DLD1 (cell line): ENCODE measurements around the gene CARF.
"Not testable (repeated sequence)": the region's sequence is repeated elsewhere in the genome, so short reads cannot be mapped to it uniquely, and the experiment has no call there.

ENCODE experiments used
- in situ Hi-C: cut with HindIII; loops from 2 replicates; pipeline ENCODE4 v1.10.0; 2017; ENCODE audit warnings: low sequenced_read_pairs

Gene CARF

DNA sequence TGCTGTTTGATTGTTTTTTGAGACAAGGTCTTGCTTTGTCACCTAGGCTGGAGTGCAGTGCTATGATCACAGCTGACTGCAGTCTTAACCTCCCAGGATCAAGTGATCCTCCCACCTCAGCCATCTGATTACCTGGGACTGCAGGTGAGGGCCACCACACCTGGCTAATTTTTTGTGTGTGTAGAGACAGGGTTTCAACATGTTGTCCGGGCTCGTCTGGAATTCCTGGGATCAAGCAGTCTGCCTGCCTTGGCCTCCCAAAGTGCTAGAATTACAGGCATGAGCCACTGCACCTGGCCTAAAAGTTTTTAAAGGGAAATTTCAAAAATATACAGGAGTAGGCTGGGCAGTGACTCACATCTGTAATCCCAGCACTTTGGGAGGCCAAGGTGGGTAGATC lies 22.4 kb downstream of the CARF start:
- in situ Hi-C loops, result no loop called here

DNA sequence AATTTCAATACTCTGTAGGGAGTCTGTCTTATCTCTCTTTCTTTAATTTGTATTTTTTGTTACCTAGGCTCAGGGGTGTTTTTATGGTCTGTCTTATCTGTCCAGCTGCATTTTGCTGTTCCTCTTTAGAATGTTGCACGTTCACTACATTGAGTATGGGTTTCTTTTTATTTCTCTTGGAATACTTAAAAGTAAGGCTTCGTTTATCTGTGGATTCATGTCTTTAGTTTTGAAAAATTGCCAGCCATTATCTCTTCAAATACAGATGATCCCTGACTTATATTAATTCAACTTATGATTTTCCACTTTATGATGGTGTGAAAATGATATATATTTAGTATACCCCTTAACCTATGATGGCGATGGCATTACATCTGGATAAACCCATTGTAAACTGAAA lies 26.9 kb downstream of the CARF start:
- in situ Hi-C loops, result no loop called here

DNA sequence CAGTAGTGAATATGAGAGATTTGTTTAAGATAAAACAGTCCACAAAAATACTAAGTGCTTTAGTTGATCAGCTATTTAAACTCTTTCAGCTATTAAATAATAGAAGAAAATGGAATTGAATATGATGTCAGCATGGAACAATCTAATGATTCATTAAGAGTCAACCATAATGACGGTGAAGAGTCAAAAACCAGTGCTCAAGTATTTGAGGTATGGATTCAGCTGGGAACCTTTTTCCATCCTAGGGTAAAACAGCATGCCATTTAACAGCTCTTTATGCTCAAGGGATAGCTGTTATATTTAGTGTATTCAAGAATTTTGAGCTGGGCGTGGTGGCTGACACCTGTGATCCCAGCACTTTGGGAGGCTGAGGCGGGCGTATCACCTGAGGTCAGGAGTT lies 29.7 kb downstream of the CARF start:
- in situ Hi-C loops, result no loop called here

DNA sequence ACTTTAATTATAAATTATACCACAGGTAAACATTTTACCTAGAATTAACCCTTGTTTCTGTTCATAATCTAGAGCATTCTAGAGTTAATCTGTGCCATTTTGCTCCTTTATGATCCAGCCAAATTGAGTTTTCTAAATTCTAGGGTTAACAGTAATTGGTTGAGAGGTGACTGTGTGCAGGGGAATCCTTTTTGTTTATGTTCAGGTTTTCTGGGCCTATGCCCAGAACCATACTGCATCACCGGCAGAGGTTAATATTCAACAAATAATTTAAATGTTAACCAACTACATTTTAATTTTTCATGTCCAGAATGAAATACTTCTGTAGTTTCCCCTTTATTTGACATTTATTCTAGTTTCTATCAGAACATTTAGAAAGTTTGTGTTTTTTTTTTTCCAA lies 32.3 kb downstream of the CARF start:
- in situ Hi-C loops, result no loop called here

DNA sequence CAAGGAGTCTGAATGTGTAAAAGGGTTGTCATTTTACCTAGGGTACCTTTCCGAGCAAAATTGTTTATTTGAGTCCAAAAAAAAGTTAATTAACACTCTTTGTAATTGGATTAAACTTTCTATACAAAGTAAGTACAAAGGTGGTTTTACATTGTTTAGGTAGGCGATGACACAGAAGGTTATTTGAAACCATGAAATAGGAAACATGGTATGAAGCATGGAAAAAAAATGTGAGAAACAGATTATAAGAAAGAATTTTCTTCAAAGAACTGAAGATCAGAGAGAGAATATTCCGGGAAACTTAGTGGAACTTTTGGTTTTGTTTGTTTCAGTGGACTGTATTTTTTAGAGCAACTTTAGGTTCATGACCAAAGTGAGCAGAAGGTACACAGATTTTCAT lies 32.7 kb downstream of the CARF start:
- in situ Hi-C loops, result no loop called here

DNA sequence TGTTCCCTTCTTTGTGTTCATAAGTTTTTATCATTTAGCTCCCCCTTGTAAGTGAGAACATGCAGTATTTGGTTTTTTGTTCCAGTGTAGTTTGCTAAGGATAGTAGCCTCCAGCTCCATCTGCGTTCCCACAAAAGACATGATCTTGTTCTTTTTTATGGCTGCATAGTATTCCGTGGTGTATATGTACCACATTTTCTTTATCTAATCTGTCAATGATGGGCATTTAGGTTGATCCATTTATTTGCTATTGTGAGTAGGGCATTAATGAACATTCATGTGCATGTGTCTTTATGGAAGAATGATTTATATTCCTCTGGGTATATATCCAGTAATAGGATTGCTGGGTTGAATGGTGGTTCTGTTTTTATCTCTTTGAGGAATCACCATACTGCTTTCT lies 33.4 kb downstream of the CARF start:
- in situ Hi-C loops, result no loop called here

DNA sequence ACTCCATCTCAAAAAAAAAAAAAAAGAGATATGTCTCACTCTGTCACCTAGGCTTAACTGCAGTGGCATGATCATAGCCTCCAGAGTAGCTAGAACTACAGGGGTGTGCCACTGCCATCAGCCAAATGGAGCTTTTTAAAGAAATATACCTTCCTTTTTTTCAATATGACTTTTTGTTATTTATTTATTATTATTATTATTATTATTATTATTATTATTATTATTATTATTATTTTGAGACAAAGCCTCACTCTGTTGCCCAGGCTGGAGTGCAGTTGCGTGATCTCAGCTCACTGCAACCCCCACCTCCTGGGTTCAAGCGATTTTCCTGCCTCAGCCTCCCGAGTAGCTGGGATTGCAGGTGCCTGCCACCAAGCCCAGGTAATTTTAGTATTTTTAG lies 37.3 kb downstream of the CARF start:
- in situ Hi-C loops, result not testable (repeated sequence)

DNA sequence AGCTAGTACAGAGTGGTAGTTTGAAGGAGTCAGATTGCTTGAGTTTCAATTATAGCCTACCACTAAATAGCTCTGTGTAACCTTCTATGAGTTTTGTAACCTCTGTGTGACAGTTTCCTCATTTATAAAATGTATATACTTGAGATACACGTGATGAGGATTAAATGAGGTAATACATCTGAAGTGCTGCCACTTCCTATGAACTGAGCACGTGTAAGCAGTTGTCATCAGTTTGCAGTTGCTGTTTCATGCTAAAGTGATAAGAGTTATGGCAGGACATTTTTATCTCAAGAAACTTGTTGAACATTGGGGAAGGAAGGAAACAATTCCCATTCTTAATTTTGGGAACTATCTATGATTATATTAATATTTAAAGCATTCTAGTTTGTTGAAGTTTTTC lies 38.5 kb downstream of the CARF start:
- in situ Hi-C loops, result no loop called here

DNA sequence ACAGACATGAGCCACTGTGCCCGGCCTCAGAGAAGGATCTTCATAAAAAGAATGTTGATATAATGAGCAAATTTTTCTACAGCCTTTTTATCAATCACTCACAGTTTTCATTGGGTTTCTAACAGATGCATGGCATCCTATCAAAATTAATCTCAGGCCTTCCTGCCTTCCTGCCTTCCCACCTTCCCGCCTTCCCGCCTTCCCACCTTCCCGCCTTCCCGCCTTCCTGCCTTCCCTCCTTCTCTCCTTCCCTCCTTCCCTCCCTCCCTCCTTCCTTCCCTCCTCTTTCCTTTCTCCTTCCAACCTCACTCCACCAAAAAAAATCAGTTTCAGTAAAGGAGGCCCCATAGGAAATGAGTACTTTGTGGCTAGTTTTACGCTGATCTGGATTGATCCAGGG lies 48.4 kb downstream of the CARF start:
- in situ Hi-C loops, result no loop called here

DNA sequence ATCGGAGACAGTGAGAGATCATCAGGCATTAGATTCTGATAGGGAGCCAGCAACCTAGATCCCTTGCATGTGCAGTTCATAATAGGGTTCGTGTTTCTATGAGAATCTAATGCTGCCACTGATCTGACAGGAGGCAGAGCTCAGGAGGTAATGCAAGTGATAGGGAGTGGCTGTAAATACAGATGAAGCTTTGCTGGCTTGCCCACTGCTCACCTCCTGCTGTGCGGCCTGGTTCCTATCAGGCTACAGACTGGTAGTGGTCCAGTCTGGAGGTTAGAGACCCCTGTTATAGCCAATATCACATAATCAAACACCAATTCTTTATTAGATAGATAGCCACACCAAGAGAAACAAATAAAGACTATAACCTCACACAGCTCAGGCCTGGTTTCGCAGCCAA lies 51.6 kb downstream of the CARF start:
- in situ Hi-C loops, result no loop called here

DNA sequence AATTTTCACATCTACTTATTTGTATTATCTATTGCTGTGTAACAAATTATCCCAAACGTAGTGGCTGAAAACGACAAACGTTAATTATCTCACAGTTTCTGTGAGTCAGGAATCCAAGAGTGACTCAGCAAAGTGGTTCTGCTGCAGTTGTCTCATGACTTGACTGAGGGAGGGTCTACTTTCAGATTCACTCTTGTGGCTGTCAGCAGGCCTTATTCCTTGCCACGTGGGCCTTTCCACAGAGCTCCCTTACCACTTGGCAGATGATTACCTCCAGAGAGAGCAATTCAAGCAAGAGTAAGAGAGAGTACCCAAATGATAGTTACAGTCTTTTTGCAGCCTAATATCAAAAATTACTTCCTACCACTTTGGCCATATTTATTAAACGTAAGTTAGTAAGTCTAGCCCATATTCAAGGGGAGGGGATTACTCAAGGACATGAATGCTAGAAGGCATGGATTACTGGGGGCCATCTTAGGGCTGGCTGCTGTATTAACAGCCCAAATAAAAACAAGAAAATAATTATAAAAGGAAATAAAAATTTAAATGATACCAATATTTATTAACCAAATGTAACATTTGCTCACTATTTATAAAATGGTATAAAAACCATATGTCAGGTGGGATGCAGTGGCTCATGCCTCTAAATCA lies 53.9 kb downstream of the CARF start:
- in situ Hi-C loops, result no loop called here

DNA sequence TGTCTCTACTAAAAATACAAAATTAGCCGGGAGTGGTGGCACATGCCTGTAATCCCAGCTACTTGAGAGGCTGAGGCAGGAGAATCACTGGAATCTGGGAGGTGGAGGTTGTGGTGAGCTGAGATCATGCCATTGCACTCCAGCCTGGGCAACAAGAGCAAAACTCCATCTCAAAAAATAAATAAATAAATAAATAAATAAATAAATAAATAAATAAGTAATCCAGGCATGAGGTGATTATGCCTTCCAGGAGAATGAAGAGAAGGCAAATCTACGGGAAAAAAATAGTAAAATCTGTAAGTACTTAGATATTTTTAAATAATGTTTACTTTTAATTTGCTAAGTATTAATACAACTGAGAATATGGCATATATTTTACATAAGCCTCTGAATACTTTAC lies 57.3 kb downstream of the CARF start:
- in situ Hi-C loops, result not testable (repeated sequence)

DNA sequence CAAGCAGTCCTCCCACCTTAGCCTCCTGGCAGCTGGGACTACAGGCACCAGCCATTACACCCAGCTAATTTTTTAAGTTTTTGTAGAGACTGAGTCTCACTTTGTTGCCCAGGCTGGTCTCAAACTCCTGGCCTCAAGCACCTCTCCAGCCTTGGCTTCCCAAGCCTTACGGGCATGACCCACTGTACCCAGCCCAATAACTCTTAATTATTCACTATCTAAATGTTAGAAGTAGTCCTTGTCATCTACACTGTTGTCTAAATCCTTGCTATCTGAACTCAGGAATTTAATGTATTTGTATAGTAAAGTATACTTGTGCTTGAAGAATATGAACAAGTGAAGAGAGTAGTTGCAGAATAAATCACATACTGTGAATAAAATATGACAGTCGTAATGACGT lies 64.7 kb downstream of the CARF start:
- in situ Hi-C loops, result no loop called here

DNA sequence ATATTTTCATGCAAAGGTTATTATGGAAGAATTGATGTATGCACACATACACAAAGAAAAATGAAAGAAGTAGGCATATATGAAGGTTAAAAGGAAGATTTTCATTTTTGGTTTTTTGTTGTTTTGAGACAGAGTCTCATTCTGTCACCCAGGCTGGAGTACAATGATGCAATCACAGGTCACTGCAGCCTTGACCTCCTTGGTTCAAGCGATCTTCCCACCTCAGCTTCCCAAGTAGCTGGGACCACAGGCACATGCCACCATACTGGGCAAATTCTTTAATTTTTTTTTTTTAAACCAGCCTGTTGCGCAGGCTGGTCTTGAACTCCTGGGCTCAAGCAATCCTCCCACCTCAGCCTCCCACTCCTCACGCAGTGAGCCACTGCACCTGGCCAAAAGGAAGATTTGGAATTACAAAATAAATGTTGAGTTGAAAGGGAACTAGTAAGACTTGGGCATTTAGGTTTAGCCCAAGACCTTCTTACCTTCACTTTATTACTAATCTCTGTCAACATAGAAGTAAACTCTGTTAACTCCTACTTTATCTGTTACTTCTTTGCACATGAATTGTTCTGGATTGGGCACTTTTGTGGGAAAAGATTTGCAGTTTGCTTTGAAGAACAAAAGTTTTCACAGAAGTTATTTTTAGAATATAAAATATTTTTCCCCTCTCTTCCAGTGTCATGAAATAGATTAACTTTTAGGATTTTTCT lies 70.9 kb downstream of the CARF start:
- in situ Hi-C loops, result no loop called here

DNA sequence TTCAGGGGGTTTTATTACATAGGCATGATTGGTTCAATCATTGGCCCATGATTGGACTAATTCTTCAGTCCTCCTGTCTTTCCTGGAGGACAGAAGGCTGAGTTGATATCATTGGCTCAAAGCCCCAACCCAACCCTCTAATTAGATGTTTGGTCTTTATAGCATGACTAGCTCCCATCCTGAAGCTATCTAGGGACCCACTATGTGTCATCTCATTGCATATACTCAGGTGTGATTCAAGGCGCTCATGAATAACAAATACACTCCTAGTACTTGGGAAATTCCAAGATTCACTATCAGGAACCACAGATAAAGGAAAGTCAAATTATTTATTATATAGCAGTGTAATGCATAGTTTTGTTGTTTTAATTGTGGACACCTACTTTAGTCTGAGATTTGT lies 77.7 kb downstream of the CARF start:
- in situ Hi-C loops, result no loop called here

DNA sequence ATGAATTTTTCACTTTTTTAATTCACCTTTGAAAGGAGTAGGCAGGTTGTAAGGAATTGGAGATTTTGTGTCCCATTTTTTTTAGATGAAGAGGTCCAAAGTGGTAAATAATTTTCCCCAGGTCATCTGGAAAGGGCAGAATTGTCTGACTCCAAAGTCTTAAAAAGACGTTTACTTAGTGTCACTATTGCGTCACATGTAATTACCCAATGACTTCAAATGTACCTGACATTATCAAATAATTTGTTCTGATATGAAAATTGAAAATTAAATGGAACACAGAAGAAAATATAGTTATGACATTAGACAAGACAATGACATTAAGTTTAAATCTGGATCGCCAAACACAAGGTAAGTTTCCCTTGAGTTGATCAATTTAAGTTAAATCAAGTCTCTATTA lies 78.4 kb downstream of the CARF start:
- in situ Hi-C loops, result no loop called here

DNA sequence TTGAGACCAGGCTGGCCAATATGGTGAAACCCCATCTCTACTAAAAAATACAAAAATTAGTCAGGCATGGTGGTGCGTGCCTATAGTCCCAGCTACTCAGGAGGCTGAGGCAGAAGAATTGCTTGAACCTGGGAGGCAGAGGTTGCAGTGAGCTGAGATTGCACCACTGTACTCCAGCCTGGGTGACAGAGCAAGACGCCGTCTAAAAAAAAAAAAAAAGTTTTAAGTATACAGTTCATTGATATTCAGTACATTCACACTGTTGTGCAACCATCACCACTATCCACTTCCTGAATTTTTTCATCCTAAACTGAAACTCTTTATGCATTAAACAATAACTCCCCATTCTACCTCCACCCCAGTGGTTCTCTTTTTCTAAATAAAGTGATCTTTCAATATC lies 85.0 kb downstream of the CARF start:
- in situ Hi-C loops, result not testable (repeated sequence)

DNA sequence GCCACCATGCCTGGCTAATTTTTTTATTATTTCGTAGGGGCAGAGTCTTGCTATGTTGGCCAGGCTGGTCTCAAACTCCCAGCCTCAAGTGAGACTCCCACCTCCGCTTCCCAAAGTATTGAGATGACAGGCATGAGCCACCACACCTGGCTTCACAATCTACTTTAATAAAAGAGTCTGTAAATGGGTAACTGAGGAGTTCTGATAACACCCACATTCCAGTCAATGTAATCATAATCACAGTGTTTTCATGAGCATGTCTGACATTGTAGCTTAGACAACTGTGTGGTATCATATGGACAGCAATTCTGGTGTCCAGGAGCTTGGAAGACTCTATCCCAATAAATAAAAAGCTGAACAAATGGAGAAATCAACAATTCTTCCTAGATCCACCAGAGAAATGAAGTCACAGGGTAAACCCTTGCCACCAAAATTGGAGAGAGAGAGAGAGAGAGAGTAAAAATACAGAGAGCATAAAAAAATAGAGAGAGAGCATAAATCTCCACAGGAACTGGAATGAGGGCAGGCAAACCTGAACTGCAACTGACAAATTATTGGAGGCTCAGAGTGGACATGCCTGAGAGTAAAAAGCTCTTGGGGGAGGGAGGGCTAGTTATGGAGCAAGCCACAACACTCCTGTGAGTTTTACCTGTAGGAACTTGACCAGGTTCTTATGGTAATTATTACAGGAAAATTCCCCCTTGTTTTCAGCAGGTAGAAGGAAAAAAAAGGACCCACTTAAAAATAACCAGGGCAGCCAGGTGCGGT lies 90.2 kb downstream of the CARF start:
- in situ Hi-C loops, result no loop called here

DNA sequence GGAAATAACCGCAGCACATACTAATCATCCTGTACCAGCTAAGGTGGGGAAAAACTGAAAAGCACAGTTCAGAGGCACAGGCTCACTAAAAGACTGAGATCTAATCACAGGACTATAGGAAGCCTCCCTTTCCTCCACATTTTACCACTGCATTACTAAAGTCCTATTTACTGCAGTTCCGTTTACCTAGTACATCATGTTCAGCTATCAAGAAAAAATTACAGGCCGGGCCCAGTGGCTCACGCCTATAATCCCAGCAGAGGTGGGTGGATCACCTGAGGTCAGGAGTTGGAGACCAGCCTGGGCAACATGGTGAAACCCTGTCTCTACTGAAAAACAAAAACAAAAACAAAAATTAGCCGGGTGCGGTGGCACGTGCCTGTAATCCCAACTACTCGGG lies 91.6 kb downstream of the CARF start:
- in situ Hi-C loops, result no loop called here

DNA sequence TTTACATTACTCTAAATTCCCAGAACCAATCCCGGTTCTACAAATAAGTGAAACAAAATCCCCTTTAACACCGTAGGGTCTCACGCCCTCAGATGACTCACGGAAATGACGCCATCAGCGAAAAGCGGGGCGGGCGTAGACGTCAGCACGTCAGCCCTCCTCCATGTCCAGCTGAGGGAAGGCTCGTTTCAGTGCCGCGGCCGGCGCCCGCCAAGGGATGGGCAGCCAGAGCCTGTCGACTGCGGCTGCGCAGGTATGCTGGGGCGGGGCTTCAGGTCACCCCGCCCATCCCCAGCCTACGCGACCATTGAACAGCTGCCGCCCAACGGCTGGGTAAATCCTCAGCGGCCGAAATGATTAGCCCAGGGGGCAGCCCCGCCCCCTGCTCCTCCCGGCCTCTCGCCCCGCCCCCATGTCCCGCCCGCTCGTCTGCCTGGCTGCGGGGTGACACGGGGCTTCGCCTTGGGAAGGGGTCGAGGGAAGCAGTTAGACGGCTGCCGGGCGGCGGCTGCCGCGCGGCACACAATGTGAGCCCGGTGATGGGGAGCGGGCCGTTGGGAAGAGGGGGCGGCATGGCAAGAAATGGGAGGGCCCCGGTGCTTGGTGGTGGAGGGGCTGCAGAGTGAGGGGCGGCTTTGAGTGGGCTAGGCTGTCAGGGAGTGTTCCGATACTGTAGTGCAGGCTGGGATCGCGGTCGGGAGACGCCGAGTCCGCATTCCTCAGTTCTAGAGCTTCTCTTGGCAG lies 102.6 kb downstream of the CARF start, which contains the start of gene NBEAL1:
TSS of gene NBEAL1 (plus strand) at position 420 of the 744 bp plus-strand sequence. CDS start 1,510 bp downstream, outside the sequence.
- in situ Hi-C loops, result no loop called here

DNA sequence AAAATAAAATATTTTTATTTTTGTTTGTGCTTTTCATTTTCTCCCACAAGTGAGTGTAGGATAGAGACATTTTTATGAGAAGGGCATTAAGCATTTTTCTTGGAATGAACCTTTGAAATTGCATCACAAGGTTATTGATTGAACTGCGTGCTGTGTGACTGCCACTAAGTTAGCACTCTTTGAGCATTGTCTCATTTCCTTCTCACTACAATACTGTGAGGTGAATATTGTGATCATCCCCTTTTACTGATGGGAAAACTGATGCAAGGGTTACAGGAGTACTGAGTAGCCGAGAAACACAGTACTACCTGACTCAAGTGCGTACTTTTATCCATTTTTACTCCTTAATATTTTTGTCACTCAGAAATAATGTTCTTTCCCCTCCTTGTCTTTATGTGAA lies 104.6 kb downstream of the CARF start:
- in situ Hi-C loops, result no loop called here
